Cortex of kidney (tissue), 1 donor: ENCODE measurements around the gene ALOX12.

Experiments
- DNase-seq: peaks from one replicate; lab custom pipeline; 2025; lab: John Stamatoyannopoulos, UW

The ALOX12 gene

DNA sequence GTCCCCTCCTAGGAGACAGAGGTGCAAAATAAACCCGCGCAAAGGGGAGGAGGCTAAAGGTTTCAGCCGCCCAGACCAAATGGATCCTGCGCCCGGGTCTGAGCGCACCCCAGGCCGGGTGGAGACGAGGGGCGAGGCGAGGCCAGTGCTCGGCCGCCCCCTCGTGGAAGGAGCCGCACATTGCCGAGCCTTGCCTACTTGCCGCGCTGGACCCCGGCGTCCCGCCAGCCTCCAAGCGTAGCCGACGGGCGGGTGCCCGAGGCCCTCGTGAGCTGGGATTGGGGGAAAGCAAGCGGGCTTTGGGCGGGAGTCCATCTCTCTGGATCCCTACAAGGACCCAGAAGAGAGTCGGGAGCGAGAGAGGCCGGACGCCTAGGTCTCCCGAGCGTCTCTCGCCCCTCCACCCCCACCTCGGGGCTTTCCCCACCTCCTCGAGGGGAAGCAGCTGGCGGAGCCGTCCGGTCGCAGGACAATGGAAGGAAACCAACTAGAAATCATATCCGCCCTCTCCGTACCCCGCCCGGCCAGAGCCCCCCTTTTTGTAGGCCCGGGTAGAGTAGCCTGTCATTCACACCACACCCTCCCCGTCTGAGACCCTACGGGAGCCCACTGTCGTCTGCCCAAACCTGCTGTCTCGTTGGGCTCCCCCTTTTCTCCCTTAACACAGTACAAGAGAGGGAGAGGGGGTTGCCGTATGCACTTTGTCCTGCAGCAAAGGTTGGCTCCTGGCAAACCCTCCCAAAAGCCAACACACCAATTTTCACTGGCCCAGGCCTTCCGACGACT is 26.3 kb downstream of the ALOX12 start:
- no peak for DNase-seq

DNA sequence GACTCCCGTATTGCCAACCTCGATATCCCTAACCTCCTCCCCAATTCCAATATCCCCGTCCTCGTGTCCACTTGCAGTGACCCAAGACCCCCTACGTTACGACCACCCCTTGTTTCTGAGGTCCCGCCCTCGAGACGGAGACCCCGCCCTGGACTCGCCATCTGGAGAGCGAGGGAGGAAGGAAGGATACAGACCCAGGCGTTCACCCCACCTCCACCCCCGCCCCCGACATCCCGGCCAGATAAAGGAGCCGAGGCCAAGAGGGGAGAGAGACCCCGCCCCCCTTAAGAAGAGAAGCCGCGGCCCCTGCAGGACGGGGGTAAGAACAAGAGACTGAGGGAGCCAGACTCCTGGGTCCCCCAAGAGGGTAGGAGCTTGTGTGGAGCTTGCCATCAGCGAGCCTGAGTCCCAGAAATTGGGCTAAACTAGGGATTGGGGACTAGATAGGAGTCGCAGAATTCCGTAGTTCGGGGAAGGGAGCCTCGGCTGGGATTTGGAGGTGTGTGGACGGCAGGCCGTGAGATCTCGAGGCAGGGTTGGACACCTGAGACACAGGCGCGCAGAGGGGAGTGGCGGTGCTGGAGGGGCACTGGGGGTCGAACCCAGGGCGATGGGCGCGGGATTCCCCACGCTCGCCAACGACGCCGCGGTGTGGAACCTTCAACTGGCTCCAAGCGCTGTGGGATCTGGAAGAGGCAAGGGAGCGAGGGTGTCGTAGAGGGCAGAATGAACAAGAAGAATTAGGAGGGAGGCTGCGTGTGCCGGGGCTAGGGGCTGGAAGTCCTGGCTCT is 27.1 kb downstream of the ALOX12 start, which contains the start of gene BCL6B:
TSS of gene BCL6B (plus strand) at position 270 of the 791 bp plus-strand sequence. CDS start 622 bp downstream, outside the sequence.
- no peak for DNase-seq

DNA sequence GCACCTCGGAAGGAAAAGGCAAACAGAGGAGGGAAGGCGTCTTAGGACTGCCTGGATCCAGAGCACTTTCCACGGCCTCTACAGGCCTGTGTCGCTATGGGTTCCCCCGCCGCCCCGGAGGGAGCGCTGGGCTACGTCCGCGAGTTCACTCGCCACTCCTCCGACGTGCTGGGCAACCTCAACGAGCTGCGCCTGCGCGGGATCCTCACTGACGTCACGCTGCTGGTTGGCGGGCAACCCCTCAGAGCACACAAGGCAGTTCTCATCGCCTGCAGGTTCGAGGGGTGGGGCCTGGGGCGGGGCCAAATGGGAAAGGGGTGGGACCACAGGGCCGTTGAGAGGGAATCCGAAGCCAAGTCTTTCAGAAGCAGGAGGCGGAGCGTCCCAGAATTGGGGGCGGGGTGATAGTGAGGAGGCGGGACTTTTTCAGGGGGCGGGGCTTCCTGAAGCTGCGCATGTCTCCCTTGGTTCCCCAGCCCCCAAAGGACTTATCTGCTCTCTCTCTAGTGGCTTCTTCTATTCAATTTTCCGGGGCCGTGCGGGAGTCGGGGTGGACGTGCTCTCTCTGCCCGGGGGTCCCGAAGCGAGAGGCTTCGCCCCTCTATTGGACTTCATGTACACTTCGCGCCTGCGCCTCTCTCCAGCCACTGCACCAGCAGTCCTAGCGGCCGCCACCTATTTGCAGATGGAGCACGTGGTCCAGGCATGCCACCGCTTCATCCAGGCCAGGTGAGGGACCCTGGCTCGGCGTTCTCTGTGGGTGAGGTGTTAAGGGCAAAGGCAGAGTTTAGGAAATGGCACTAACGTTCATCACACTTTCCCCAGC is 27.9 kb downstream of the ALOX12 start:
- peak; percentile 35 for DNase-seq

DNA sequence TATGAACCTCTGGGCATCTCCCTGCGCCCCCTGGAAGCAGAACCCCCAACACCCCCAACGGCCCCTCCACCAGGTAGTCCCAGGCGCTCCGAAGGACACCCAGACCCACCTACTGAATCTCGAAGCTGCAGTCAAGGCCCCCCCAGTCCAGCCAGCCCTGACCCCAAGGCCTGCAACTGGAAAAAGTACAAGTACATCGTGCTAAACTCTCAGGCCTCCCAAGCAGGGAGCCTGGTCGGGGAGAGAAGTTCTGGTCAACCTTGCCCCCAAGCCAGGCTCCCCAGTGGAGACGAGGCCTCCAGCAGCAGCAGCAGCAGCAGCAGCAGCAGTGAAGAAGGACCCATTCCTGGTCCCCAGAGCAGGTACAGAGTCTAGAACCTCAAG is 28.5 kb downstream of the ALOX12 start:
- no peak for DNase-seq

DNA sequence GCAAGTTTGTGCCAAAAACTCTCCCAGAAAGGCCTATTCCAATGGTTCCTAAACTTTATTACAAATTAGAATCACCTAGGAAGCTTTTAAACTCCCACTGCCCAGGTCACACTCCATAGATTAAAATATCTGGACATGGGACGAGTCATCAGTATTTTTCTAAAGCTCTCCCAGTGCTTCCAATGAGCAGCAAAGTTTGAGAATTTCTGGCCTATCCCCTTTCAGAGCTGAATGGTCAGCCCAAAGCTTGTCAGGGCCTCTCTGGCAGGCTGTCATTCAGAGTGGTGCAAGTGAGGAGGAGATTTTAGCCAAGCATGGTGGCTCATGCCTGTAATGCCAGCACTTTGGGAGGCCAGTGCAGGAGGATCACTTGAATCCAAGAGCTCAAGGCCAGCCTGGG is 29.4 kb downstream of the ALOX12 start:
- no peak for DNase-seq

DNA sequence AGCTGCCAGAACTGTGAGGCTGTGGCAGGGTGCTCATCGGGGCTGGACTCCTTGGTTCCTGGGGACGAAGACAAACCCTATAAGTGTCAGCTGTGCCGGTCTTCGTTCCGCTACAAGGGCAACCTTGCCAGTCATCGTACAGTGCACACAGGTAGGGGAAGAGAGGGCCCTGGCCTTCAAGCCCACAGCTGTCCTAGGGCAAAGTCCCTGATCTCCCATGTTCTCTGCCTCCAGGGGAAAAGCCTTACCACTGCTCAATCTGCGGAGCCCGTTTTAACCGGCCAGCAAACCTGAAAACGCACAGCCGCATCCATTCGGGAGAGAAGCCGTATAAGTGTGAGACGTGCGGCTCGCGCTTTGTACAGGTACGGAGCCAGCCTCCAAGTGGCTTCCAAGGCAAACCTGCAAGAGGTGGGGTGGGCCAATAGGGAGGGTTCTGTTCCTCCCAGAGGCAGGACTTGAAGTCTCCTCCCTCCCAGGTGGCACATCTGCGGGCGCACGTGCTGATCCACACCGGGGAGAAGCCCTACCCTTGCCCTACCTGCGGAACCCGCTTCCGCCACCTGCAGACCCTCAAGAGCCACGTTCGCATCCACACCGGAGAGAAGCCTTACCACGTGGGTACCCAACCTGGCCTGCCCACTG is 30.7 kb downstream of the ALOX12 start:
- DNase-seq: no peak

DNA sequence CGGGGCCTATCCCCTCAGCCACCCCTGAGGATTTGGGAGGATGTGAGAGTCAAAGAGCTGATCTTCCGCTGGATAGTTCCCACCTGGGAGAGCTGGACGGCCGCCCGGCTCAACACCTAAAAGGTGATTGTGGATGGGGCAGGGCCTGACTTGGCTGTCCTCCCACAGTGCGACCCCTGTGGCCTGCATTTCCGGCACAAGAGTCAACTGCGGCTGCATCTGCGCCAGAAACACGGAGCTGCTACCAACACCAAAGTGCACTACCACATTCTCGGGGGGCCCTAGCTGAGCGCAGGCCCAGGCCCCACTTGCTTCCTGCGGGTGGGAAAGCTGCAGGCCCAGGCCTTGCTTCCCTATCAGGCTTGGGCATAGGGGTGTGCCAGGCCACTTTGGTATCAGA is 31.5 kb downstream of the ALOX12 start:
- DNase-seq: no peak

DNA sequence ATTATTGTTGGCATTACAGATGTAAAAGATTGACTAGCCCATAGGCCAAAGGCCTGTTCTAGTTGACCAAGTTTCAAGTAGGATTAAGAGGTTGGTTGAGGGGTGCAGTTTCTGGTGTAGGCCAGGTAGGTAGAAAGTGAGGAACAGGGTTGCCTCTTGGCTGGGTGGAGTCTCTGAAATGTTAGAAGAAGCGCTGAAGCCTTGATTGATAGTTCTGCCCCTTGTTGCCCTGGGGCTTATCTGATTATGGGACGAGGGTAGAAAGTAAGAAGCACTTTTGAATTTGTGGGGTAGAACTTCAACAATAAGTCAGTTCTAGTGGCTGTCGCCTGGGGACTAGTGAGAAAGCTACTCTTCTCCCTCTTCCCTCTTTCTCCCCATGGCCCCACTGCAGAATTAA is 33.2 kb downstream of the ALOX12 start:
- DNase-seq: no peak

DNA sequence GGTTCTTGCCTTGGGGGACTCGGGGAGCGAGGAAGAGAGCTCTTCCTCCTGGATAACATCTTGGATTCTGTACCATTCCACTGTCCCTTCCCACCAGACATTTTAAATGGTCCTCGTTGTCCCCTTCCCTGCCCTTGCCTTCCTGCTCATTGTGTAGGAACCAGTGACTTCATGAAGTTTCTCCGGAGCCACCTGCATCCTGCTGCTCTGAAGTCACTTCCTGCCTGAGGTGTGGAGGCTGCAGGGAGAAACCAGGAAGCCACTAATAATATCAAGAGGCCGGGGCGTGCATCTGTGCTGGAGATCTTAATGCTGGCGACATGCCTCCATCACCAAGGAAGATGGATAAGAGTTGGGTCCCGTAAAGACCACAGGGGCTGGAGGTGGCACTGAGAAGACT is 33.8 kb downstream of the ALOX12 start:
- no peak for DNase-seq

DNA sequence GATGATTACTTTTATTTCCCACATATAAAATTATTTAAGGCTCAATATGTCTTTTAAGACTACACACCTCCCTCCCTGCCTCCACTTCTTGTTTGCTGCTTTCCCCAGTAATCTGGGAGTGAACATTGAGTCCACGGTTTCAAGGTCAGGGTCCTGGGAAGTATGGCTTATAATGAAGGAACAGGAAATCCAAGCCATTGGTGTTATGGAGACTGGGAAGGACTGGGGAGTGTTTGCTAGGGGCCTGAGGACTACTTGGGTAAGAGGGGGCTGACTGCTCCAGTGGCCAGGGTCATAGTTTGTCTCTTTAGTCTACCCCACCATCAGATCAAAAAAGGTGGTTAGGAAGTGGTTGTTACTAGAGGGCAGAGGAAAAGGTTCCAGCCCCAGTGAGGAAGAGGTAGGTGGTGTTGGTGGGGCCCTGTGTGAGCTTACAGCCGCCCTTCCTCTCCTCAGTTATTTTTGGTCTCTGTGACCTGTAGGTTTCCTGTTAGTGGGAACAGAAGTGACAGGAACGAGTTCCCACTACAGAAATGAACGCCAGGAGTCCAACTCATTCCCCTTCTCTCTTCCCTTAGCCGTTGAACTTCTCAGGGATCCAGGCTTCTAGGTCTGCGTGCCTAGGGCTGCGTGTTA is 39.2 kb downstream of the ALOX12 start:
- DNase-seq: no peak

DNA sequence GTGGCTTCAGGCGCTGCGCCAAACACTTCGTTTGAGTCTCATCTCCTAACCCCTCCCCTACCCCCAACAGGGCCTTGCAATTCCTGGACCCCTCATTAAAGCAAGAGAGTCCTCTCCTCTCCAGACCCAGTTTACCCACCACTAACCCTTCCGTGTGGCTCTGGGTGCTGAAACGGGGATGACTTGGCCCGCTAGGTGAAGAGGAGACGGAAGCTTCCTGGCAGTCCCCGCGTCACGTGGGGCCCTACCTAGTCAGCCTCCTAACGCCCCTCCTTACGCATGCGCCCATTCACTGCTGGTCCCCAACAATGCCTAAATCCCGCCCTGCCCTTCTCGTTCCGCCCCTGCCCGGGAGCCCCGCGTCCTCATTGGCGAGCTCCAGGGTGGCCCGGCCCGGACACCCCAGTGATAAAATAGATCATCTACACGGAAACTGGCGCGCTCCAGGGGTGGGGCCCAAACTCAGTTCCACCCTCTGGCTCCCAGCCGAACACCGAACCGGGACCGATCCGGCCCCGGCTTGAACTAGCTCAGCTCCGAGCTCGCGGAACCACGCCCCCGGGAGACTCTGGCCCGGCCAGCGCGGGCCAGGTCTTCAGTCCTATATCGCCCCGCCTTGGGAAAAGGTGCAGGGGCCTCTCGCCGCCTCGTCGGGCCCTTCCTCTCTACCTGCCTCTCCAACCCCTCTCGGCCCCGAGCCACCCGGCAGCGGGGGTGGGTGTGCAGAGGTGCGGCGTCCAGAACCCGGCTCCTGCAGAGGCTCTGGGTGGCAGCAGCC is 39.9 kb downstream of the ALOX12 start, which contains the start of gene SLC16A13:
TSS of gene SLC16A13 (plus strand) at position 425 of the 778 bp plus-strand sequence. CDS start 368 bp downstream, outside the sequence.
- DNase-seq: peak; percentile 53

DNA sequence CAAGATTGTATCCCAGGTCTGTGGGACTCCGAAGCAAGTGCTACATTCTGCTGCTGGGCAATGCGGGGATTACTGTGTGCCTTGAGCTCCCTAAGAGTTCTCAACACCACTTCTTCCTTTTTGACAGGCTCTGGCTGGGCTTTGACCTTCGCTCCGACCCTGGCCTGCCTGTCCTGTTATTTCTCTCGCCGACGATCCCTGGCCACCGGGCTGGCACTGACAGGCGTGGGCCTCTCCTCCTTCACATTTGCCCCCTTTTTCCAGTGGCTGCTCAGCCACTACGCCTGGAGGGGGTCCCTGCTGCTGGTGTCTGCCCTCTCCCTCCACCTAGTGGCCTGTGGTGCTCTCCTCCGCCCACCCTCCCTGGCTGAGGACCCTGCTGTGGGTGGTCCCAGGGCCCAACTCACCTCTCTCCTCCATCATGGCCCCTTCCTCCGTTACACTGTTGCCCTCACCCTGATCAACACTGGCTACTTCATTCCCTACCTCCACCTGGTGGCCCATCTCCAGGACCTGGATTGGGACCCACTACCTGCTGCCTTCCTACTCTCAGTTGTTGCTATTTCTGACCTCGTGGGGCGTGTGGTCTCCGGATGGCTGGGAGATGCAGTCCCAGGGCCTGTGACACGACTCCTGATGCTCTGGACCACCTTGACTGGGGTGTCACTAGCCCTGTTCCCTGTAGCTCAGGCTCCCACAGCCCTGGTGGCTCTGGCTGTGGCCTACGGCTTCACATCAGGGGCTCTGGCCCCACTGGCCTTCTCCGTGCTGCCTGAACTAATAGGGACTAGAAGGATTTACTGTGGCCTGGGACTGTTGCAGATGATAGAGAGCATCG is 42.4 kb downstream of the ALOX12 start:
- DNase-seq: no peak

DNA sequence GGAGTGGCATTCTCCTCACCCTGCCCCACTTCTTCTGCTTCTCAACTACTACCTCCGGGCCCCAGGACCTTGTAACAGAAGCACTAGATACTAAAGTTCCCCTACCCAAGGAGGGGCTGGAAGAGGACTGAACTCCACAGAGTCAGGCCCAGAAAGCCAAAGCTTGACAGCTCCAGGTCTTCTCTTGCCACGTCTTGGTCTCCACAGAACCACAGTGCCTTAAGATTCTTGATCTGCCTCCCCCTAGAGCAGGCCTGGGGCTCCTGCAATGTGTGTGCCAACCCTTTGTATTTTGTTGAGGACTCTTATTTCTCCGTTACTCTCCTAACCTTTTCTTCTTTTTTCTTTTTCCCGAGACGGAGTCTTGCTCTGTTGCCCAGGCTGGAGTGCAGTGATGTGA is 44.0 kb downstream of the ALOX12 start:
- no peak for DNase-seq

DNA sequence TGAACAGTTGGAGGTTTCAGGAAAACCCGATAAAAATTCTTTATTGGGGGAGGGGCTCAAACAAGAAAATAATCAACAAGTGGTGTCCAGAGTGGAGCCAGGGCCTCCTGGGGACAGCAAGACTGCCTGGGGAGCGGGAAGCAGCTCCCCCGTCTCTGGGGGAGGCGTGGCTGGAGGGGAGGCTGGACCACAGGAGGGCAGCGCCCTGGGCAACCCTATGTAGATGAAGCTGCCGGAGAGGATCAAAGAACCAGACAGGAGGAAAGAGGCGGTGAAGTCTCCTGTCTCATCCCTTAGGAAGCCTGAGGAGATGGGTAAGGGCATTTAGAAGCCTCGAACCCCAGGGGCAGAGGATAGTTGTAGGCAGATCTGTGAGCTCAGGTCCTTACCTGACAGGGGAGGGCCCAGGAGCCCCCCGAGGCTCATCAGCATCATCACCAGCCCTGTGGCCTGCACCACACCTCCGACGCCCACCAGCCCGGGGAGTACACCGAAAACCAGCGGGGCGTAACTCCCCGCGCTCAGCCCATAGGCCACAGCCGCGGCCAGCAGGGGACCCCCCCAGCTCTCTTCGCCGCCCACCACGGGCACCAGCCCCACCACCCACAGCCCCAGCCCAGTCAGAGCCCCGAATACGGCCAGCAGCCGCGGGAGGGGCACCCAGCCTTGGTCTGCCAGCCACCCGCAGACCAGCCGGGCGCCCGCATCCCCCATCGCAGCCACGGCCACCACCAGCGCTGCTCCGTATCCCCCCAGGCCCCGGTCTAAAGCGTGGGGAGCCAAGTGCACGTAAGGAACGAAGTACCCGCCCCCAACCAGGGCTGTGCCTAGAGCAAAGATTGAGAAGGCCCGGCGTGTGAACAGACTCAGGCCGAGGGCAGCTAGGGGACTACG is 46.0 kb downstream of the ALOX12 start:
- DNase-seq: no peak

DNA sequence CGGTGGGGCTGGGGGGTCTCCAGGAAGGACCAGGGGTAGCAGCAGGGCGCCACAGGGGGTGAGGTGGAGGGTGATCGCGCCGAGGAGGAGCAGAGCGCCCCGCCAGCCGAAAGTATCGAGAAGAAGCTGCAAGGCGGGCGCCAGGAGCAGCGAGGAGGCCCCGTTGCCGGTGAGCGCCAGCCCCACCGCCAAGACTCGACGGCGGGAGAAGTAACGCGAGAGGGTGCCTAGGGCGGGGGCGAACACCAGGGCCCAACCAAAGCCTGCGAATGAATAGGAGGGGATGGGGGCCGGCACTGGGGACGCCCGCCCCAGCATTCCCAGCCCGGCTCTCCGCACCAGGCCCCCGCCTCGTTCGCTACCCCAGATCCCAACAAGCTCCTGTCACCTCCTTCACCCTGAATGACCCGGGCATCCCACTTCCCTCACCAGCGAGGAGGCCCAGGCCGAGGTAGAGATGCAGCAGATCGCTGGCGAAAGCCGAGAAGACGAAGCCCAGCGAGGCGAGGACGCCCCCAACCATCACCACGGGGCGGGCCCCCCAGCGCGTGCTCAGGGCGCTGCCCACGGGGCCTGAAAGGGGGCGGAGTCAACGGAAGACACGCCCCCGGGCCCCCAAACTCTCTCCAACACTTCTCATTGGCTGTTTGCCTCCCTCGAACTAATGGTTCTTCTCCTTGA is 46.8 kb downstream of the ALOX12 start:
- no peak for DNase-seq

DNA sequence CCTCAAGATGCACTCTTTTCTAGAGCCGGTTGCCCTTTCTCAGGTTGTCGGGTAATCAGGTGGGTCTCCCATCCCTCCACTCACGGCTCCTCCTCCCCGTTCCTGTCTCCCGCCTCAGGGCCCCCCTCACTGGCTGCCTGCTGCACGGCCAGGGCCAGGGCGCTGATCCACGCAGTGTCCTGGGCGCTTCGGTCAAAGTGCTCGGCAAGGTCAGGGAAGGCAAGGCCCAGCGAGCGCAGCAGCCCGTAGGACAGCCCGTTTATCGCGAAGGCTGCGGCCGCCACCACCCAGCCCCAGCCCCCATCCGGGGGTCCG is 47.3 kb downstream of the ALOX12 start:
- no peak for DNase-seq

DNA sequence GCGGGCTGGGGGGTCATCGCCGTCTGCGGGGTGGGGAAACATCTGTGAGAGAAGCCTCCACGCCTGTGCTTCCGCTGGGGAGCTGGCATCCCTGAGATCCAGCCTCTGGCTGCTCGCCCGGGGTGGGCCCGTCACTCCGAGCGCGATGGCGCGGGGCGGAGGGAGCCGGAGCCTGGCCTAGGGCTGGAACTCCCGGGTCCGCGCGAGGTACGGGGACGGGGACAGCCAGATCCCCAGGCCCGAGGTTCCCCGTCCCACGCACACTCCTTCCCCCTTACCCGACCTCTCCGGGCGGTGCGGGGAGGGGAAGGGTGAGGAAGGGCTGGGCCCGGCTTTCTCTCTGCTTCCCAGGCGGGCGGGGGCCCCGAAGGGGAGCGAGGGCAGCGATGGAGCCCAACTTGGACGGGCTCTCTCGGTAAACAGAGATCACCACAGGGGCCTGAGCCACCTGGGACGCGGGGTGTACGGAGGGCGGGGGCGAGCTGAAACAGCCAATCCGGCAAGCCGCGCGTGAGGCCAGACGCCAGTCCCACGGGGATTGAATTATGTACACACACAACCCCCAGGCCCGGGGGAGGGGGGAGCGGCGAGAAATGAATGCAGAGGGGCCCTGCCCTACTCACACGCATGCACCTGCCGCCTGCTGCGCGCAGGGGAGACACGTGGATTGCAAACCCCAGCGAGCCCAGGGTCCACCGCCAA is 47.8 kb downstream of the ALOX12 start, which contains the start of gene SLC16A11:
TSS of gene SLC16A11 (minus strand) at position 596 of the 702 bp plus-strand sequence. CDS start at position 17, 579 bp downstream.
- DNase-seq: no peak
